HFFc6 (cell line): ENCODE results near the gene SPEN. TPM values are rescaled to one million over a fixed set of nuclear protein-coding genes. Genes with fewer than 3 reads are reported as not detected.

Experiments
- DNase-seq: peaks from one replicate; pipeline ENCODE4 v3.0.0-alpha.2; 2018
- H3K27ac Mint-ChIP-seq: 2 replicates; pipeline ENCODE4 v1.8.0; 2020; ENCODE audit warnings: mild to moderate bottlenecking, mixed read lengths
- H3K27me3 Mint-ChIP-seq: 2 replicates; pipeline ENCODE4 v1.8.0; 2021; ENCODE audit warnings: mild to moderate bottlenecking, moderate library complexity, mixed read lengths; ENCODE audit not compliant: insufficient read depth
- H3K36me3 Mint-ChIP-seq: 2 replicates; pipeline ENCODE4 v1.8.0; 2021; ENCODE audit warnings: low read depth, mixed read lengths
- H3K4me1 Mint-ChIP-seq: 2 replicates; pipeline ENCODE4 v1.8.0; 2020; ENCODE audit warnings: low read depth, mixed read lengths
- H3K4me3 Mint-ChIP-seq: 2 replicates; pipeline ENCODE4 v1.8.0; 2020; ENCODE audit warnings: mild to moderate bottlenecking, moderate library complexity, mixed read lengths
- H3K9me3 Mint-ChIP-seq: 2 replicates; pipeline ENCODE4 v1.8.0; 2020; ENCODE audit warnings: mild to moderate bottlenecking, mixed read lengths
- CTCF ChIP-seq: fragments of 200-600 bp; sonication (generic); IDR thresholded peaks from 2 replicates; pipeline ENCODE4 v1.5.0; 2021; ENCODE audit warnings: antibody characterized with exemption, mild to moderate bottlenecking
- total RNA-seq, 6 experiments: library from RNA; stranded (reverse); fragmentation: NEBNext Ultra II Directional; extraction: Animal tissue kit (Norgen Biotek cat#: 25700); gene quantifications; 2 replicates in 1 of 6; 3 replicates in 5 of 6; pipeline ENCODE4 v1.2.3, GENCODE V29; 2021

Gene SPEN
- total RNA-seq, 6 experiments from 2014 or later, result 25.7 to 30.2 (median 27.6) TPM

- H3K9me3 Mint-ChIP-seq, result no peaks in the 10 kb centered on the region
- peaks cover 46% of the 10 kb centered on the region for H3K4me1 Mint-ChIP-seq
- no peak overlapping the region for H3K4me3 Mint-ChIP-seq
- no peak for TF ChIP-seq CTCF
- no peak overlapping the region for H3K27ac Mint-ChIP-seq
- DNase-seq, result no peak
- H3K27me3 Mint-ChIP-seq, result no peaks in the 10 kb centered on the region
- no peaks in the 10 kb centered on the region for H3K36me3 Mint-ChIP-seq
These were observed 34.5 kb downstream of the SPEN start for GRCh38 chr1:15881961-15882360.

DNA sequence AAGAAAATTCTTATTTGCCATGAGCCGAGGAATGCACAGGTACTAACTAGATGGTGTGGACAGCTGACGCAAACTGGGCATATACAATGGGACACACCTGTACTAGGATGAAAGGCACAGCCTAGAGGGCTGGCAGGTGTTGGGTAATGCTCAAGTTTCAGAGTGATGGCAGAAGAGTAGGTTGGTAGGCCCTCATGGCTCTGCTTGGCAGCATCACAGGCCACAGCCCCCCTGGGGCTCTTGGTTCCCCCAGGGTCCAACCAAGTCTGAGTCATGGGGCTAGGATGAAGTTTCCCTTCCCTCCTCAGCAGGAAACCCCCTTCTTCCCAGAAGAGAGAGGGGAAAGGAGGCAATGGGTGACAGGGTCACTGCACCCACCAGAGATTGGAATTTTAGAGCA is 35.2 kb downstream of the SPEN start:
- no peak for DNase-seq
- no peak for TF ChIP-seq CTCF
- no peak overlapping the region for H3K4me3 Mint-ChIP-seq
- no peak overlapping the region for H3K27ac Mint-ChIP-seq
- no peaks in the 10 kb centered on the region for H3K36me3 Mint-ChIP-seq
- no peaks in the 10 kb centered on the region for H3K9me3 Mint-ChIP-seq
- peaks cover 46% of the 10 kb centered on the region for H3K4me1 Mint-ChIP-seq
- no peaks in the 10 kb centered on the region for H3K27me3 Mint-ChIP-seq

- Mint-ChIP-seq H3K4me1 (peaks cover 46% of the 10 kb centered on the region), H3K4me3 (no peak overlapping the region), H3K27ac (peak overlapping the region; percentile 42), H3K36me3 (no peaks in the 10 kb centered on the region), H3K27me3 (no peaks in the 10 kb centered on the region), H3K9me3 (no peaks in the 10 kb centered on the region)
- TF ChIP-seq CTCF, result no peak
- DNase-seq, result no peak
These were observed 35.8 kb downstream of the SPEN start for GRCh38 chr1:15883326-15883725.

- no peak overlapping the region for H3K4me3 Mint-ChIP-seq
- DNase-seq, result no peak
- H3K4me1 Mint-ChIP-seq, result peaks cover 46% of the 10 kb centered on the region
- no peaks in the 10 kb centered on the region for H3K9me3 Mint-ChIP-seq
- TF ChIP-seq CTCF, result no peak
- H3K36me3 Mint-ChIP-seq, result no peaks in the 10 kb centered on the region
- H3K27ac Mint-ChIP-seq, result peak overlapping the region; percentile 92; the same call in 1 of the 2 replicates
- no peaks in the 10 kb centered on the region for H3K27me3 Mint-ChIP-seq
These were observed 37.0 kb downstream of the SPEN start for GRCh38 chr1:15884477-15884876.

DNA sequence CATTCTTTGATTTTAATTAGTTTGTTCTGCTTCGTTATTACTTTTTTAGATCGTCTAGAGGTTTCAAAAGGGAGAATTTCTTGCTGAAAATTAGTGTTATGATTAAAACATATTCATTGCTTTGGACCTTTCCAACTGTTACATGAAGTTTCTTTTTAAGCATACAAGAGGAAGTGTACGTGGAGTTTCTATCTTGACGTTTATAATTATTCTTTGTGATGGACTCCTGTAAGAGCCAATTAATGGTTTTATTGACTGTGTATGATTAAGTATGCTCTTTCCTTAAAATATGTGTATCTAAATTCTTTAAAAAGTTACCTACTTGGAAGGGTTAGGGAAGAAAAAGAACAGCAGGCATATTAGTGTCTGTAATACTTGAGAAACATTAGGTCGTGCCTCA is 37.8 kb downstream of the SPEN start:
- TF ChIP-seq CTCF, result no peak
- Mint-ChIP-seq H3K9me3 (no peaks in the 10 kb centered on the region), H3K27ac (peak overlapping the region; percentile 92), H3K27me3 (no peaks in the 10 kb centered on the region), H3K4me1 (peaks cover 52% of the 10 kb centered on the region), H3K4me3 (peak overlapping the region; percentile 85), H3K36me3 (0 out of 2 replicates have a peak, but pooled peaks cover 4% of the 10 kb centered on the region)
- DNase-seq, result no peak
